ENCODE data around the gene ZDHHC3.

DNA sequence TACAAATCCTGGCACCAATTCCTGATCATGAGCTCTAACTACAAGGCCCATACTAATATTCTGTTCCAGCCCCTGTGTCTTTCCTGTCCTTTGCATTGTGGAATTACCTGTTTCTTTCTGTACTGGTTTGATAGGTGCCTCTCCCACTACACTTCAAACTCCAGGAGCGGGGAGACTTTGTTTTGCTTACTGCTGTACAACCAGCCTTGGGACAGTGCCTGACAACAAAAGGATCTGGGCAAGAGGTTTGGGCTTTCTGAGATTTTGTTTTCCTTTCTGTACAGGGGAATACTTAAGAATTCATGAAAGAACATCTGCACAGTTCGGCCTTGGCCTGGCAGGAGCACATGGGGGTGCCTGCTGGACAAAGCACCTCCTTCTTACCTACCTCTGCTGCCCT is 45.1 kb downstream of the ZDHHC3 start:
- TF ChIP-seq, protein P1, sequence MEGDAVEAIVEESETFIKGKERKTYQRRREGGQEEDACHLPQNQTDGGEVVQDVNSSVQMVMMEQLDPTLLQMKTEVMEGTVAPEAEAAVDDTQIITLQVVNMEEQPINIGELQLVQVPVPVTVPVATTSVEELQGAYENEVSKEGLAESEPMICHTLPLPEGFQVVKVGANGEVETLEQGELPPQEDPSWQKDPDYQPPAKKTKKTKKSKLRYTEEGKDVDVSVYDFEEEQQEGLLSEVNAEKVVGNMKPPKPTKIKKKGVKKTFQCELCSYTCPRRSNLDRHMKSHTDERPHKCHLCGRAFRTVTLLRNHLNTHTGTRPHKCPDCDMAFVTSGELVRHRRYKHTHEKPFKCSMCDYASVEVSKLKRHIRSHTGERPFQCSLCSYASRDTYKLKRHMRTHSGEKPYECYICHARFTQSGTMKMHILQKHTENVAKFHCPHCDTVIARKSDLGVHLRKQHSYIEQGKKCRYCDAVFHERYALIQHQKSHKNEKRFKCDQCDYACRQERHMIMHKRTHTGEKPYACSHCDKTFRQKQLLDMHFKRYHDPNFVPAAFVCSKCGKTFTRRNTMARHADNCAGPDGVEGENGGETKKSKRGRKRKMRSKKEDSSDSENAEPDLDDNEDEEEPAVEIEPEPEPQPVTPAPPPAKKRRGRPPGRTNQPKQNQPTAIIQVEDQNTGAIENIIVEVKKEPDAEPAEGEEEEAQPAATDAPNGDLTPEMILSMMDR (IDR thresholded peaks at IDR 0.05): no peak
- TF ChIP-seq POLR2A (IDR thresholded peaks at IDR 0.05): no peak
